Caki2 (cell line): ENCODE measurements around the gene RNF25. TPM values are rescaled to one million over a fixed set of nuclear protein-coding genes. Genes with fewer than 3 reads are reported as not detected.
"Not testable (repeated sequence)": the region's sequence is repeated elsewhere in the genome, so short reads cannot be mapped to it uniquely, and the experiment has no call there.

Experiments
- DNase-seq: peaks from one replicate; pipeline ENCODE4 v3.0.0-alpha.2; 2015; ENCODE audit warnings: low read depth
- in situ Hi-C: cut with HindIII; loops from 2 replicates; pipeline ENCODE4 v1.10.0; 2016; ENCODE audit warnings: low sequenced_read_pairs, low pct_unique_long_range_greater_than_20kb, mixed read lengths
- total RNA-seq: library from RNA; depleted of rRNA; stranded (reverse); fragments of >200 nt; shearing (Covaris generic); gene quantifications from 2 replicates; pipeline ENCODE4 v1.2.3, GENCODE V29; 2014; ENCODE audit warnings: low replicate concordance

Gene RNF25
- total RNA-seq, 1 experiment from 2014 or later = 28.5 TPM

DNA sequence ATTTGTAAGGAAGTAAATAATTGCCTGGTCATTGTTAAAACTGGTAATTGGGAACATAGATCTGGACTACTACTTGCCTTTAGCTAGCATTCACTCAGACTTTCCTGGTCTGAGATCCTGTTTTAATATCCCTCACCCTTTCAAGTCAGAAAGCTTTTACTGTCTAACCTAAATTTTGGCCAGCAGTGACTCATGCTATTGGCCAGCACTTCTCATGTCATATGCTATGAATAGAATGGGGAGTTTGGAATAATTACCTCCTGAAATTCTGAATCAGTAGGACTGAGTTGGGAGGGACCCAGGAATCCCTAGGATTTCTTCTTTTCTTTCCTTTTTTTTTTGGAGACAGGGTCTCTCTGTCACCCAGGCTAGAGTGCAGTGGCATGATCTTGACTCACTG, 19.4 kb upstream of the RNF25 start:
- in situ Hi-C loops = no loop called here

GRCh38 chr2:218687400-218688060, 15.7 kb upstream of the RNF25 start:
- peak; percentile 45 for DNase-seq
- in situ Hi-C loops = not testable (repeated sequence)

More for the DNA sequence above, 19.4 kb upstream of the RNF25 start:
- DNase-seq = no peak

- DNase-seq = no peak
- in situ Hi-C loops = no loop called here
Observed at GRCh38 chr2:218680061-218680460, 8.3 kb upstream of the RNF25 start.

DNA sequence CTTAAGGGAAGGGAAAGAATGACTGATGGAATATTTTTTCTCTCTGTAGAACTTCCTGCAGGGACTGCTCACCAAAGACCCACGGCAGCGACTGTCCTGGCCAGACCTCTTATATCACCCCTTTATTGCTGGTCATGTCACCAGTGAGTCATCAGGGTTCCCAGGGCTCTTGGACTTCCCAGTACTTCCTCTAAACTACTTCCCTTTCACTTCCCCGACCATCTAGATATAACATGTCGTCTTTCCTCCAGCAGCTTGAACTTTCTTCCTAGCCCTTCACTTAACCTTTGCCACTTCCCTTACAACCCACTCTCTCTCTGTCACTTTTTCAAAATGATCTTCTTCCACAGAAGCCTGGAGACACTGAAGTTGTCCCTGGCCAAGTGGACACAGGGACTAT, 7.3 kb upstream of the RNF25 start:
- in situ Hi-C loops = no loop called here
- no peak for DNase-seq

- DNase-seq = peak; percentile 31
- in situ Hi-C loops = no loop called here
Observed at GRCh38 chr2:218671097-218671653, 627 bp downstream of the RNF25 start.

DNA sequence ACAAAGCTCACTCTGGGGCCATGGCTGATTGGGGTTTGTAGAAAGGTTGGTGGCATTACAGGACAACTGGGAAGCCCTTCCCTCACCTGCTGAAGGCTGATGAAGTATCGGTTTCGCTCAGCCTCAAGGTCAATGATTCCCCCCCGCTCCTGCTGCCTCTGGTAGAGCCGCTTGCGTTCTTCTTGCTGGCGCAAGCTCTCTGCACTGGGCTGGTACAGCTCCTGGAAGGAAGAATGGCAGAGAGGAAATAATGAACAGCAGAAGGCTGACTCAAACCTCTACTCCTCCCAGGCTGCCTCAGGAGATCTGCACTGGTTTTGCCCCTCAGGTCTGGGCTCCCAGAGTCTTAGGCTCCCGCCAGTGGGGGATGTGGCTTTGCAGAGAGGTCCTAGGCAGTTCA, 7.1 kb downstream of the RNF25 start:
- DNase-seq = no peak
- in situ Hi-C loops = no loop called here

- in situ Hi-C loops = no loop called here
- no peak for DNase-seq
Observed at GRCh38 chr2:218663901-218664300, 7.9 kb downstream of the RNF25 start.

GRCh38 chr2:218662827-218663226, 9.0 kb downstream of the RNF25 start:
- no peak for DNase-seq
- in situ Hi-C loops = no loop called here

GRCh38 chr2:218662377-218662776, 9.4 kb downstream of the RNF25 start:
- in situ Hi-C loops = no loop called here
- DNase-seq = no peak

DNA sequence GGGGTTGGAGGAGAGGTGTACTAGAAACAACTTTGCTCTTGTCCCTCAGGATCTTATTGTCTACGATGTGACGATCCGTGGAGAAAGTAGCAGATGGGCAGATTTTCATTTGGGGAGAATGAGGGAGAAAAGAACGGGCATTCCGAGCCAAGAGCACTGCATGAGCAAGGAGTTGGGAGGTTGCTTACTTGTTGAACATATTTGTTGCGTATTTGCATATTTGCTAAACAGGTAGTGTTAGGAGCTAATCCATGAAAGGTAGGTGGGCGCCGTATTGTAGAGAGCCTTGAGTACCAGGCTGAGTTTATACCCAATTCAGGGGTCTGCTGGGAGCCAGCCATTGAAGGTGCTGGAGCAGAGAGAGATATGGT, 11.8 kb downstream of the RNF25 start:
- no peak for DNase-seq
- in situ Hi-C loops = no loop called here

DNA sequence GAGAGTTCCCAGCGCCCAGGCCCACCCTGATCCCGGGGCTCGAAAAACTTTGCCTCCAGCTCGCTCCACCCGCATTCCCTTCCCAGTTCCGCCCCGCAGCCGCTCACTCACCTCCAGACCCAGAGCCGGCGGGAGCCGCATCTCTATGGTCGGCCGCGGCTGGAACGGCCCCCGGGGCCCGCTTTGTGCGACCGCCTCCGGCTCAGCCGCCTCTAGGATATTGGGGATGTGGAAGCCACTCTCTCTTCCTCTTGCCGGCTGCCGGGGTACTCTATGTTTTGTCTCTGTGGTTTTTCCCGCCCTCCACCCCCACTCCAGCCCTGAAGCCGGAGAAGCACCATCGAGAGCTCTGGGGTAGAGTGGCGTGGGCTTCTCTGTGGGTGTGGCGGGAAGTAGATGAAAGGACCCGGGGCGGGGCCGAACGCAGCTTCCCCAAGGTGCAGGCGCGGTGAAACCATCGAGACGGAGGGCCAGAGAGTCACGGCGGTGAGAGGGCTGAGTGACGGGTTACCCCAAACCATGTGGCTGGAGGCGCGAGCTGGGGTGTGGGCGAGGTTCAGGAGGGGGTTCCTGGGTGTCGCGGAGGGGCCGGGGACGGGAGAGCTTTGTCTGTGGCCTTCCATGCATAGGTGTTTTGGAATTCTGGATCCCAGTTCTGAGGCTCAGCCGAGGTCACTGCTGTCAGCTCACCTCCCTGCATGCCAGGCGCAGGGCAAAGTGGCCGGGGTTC, 12.4 kb downstream of the RNF25 start, which contains the start of the genes BCS1L and ZNF142:
Gene BCS1L, plus strand, starts transcription at position 426 of the 730 bp plus-strand sequence. CDS start 1,305 bp downstream, outside the sequence.
Gene ZNF142, minus strand, starts transcription at position 366 of the 730 bp plus-strand sequence. CDS start 3,194 bp downstream, outside the sequence.
- in situ Hi-C loops = no loop called here
- DNase-seq = peak; percentile 83

DNA sequence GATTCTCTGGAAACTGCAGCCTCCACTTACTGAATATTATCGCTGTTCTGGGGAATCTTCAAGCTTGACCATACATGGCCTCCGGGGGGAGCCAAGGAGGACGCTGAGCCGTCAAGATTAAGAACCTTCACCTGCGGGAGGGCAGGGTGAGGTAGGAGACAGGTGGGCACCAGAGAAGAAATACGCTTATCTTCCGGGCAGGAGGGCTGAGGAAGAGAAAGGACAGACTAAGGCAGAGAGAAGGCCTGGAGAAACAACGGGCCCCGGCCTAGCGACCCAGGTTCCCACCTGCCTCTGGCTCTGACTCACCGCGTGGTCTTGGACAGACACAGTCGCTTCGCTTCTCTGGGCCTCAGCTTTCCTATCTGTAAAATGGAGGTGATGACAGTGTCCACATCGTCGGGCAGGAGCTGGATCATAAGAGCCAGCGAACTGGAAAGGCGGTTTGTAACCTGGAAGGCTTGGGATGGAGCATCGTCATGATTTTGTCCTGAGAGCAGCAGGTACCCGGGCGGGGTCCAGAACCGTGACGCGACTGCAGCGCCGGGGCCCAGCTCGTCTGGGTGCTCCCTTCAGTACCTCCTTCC, 13.0 kb downstream of the RNF25 start:
- in situ Hi-C loops = no loop called here
- DNase-seq = peak; percentile 59

DNA sequence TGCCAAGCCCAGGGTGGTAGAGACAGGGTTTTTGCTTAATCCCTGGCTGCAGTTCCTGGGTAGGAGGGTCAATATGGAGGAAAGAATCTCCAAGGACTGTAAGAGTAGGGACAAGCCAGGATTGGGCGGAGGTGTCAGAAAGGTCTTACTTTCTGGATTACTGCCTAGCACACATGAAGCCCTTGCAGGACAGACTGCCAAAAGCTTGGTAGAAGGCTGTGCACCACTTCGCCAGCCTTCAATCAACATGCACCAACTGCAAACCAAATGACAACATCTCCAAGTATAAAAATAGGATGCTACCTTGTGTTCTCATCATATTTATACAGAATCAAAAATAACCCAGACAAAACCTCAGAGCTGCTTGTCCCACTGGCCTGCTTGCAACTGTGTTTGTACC, 16.1 kb downstream of the RNF25 start:
- in situ Hi-C loops = no loop called here

GRCh38 chr2:218648787-218649100, 23.1 kb downstream of the RNF25 start:
- no peak for DNase-seq
- in situ Hi-C loops = no loop called here

More for the DNA sequence above, 16.1 kb downstream of the RNF25 start:
- no peak for DNase-seq

- DNase-seq = peak; percentile 59
- in situ Hi-C loops = no loop called here
Observed at GRCh38 chr2:218648088-218648786, 23.6 kb downstream of the RNF25 start.

GRCh38 chr2:218645126-218645525, 26.7 kb downstream of the RNF25 start:
- in situ Hi-C loops = no loop called here
- DNase-seq = peak; percentile 97

GRCh38 chr2:218644721-218645120, 27.1 kb downstream of the RNF25 start:
- no peak for DNase-seq
- in situ Hi-C loops = no loop called here

GRCh38 chr2:218643751-218644310, 28.0 kb downstream of the RNF25 start:
- DNase-seq = no peak
- in situ Hi-C loops = no loop called here
